ENCODE measurements around the gene MED8. TPM values are rescaled to one million over a fixed set of nuclear protein-coding genes. Genes with fewer than 3 reads are reported as not detected.

Gene MED8
- total and polyA plus RNA-seq, 7 experiments from 2014 or later: 14.5 to 53.8 (median 30.1) TPM

DNA sequence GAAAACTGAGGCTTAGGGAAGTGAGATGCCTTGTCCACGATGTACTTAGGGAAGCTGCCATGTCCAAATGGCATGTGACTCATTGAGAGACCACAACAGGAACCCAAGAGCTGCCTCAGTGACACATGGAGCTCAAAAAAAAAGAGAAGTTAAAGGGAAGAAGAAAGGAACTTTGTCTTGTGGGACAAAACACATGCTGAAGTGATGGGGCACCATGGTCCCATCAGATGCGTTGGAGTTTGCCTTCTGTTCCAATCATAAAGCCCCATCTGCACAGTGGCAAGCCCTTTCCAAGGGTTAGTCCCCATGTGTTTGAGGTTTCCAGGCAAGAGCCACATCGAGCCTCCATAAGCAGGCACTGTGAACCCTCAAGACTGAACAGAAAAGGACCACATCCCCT is 8.0 kb downstream of the MED8 start:
- Mint-ChIP-seq H3K4me1 (peaks cover 8 to 35% (median 16%) of the 10 kb centered on the region in 7 donors), H3K36me3 (peaks cover 11 to 39% (median 21%) of the 10 kb centered on the region in 5 donors), H3K27me3 (no peaks in the 10 kb centered on the region), H3K4me3 (no peak overlapping the region), H3K27ac (peak overlapping the region in 5 of 9 donors; percentile 4 to 77 (median 25)), H3K9me3 (no peaks in the 10 kb centered on the region)
- intact Hi-C loops (cut with micrococcal nuclease): loop anchor here in 1 of 2 donors (10.0 kb wide), 1 partner anchor 273 kb away; the partner anchor contains the start of gene KDM4A
- CTCF ChIA-PET: no interaction called here
- H3K9me3 ChIP-seq (ENCODE audit: control insufficient read depth in 2 of 3, low read length in 3 of 3): no peaks in the 10 kb centered on the region
- DNase-seq (no peak), ATAC-seq (peak; percentile 72)
- H3K4me1 ChIP-seq (ENCODE audit: control insufficient read depth in 2 of 2, insufficient read depth in 2 of 2, low read length in 2 of 2): no peaks in the 10 kb centered on the region
- H3K27ac ChIP-seq (ENCODE audit: low read depth, low read length): peak overlapping the region; percentile 38
- H3K36me3 ChIP-seq (ENCODE audit: control insufficient read depth in 2 of 3, insufficient read depth in 3 of 3, low read length in 3 of 3): peaks cover 20 to 56% (median 27%) of the 10 kb centered on the region in 3 experiments
- no peak overlapping the region for H3K4me3 ChIP-seq (ENCODE audit: low read length)
- POLR2A ChIA-PET: interaction anchor here (1.5 kb wide), 1 partner anchor 8 kb away, joined by 4 read pairs; no protein-coding TSS in a partner anchor
- H3K27me3 ChIP-seq (ENCODE audit: control insufficient read depth in 2 of 2, insufficient read depth in 2 of 2, low read length in 2 of 2): no peaks in the 10 kb centered on the region

DNA sequence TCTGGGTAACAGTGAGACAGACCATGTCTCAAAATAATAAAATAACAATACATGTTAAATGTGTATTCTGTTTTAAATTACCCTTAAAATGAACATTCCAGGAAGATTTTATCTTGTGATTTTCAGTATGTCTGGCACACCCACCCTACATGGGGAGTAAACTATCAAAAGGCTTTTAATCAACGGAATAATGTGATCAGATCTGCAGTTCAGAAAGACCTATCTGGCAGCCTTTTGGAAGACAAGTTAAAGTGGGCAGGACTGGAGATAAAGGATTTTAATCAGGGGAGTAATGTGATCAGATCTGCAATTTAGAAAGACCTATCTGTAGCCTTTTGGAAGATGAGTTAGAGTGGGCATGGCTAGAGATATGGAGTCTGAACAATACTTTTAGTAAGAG is 10.1 kb downstream of the MED8 start:
- H3K4me3 Mint-ChIP-seq: no peak overlapping the region
- POLR2A ChIA-PET: interaction anchor here (4.4 kb wide), 1 partner anchor 10 kb away, joined by 23 read pairs; the partner anchor contains the start of genes MED8 and SZT2
- no peak overlapping the region for H3K27ac Mint-ChIP-seq
- H3K27me3 ChIP-seq (ENCODE audit: control insufficient read depth in 2 of 2, insufficient read depth in 2 of 2, low read length in 2 of 2): no peaks in the 10 kb centered on the region
- H3K27me3 Mint-ChIP-seq: no peaks in the 10 kb centered on the region
- H3K9me3 Mint-ChIP-seq: no peaks in the 10 kb centered on the region
- peaks cover 7 to 25% (median 16%) of the 10 kb centered on the region in 5 donors for H3K36me3 Mint-ChIP-seq
- intact Hi-C loops (cut with micrococcal nuclease): no loop called here
- ATAC-seq (no peak), DNase-seq (no peak)
- H3K4me3 ChIP-seq (ENCODE audit: low read length): no peak overlapping the region
- H3K4me1 ChIP-seq (ENCODE audit: control insufficient read depth in 2 of 2, insufficient read depth in 2 of 2, low read length in 2 of 2): no peaks in the 10 kb centered on the region
- CTCF ChIA-PET: no interaction called here
- H3K9me3 ChIP-seq (ENCODE audit: control insufficient read depth in 2 of 3, low read length in 3 of 3): no peaks in the 10 kb centered on the region
- peaks cover 8 to 32% (median 16%) of the 10 kb centered on the region in 7 donors for H3K4me1 Mint-ChIP-seq
- H3K27ac ChIP-seq (ENCODE audit: low read depth, low read length): no peak overlapping the region
- peaks cover 8 to 34% (median 9%) of the 10 kb centered on the region in 3 experiments for H3K36me3 ChIP-seq (ENCODE audit: control insufficient read depth in 2 of 3, insufficient read depth in 3 of 3, low read length in 3 of 3)

DNA sequence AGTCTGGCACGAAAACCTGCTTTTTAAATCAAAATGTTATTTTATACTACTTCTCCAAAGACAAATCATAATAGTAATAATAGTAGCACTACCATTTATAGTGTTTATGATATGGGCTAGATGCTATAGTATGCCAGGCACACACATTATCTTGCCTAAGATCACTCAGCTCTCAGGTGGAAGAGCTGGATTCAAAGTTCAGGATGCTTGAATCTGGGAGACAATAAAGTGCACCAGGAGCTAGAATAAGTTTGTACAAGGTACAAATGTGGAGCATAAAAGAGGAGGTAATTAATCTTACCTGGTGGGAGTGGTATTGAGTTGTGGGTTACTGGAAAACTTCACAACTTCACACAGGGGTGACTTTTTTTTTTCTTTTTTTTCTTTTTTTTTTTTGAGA is 11.8 kb downstream of the MED8 start:
- H3K9me3 ChIP-seq (ENCODE audit: control insufficient read depth in 2 of 3, low read length in 3 of 3): no peaks in the 10 kb centered on the region
- H3K27ac ChIP-seq (ENCODE audit: low read depth, low read length): no peak overlapping the region
- H3K36me3 ChIP-seq (ENCODE audit: control insufficient read depth in 2 of 3, insufficient read depth in 3 of 3, low read length in 3 of 3): peaks cover 0 to 19% (median 0%) of the 10 kb centered on the region in 3 experiments
- ATAC-seq (no peak), DNase-seq (no peak)
- CTCF ChIA-PET: no interaction called here
- no peaks in the 10 kb centered on the region for H3K27me3 ChIP-seq (ENCODE audit: control insufficient read depth in 2 of 2, insufficient read depth in 2 of 2, low read length in 2 of 2)
- POLR2A ChIA-PET: interaction anchor here (1.8 to 4.4 kb wide), 2 partner anchors 10 to 11 kb away, joined by 6 to 23 read pairs; partner anchors contain the start of genes ELOVL1, MED8 and SZT2
- no peak overlapping the region for H3K4me3 Mint-ChIP-seq
- H3K4me3 ChIP-seq (ENCODE audit: low read length): no peak overlapping the region
- intact Hi-C loops (cut with micrococcal nuclease): no loop called here
- H3K36me3 Mint-ChIP-seq: peaks cover 7 to 15% (median 11%) of the 10 kb centered on the region in 5 donors
- H3K27me3 Mint-ChIP-seq: no peaks in the 10 kb centered on the region
- H3K4me1 ChIP-seq (ENCODE audit: control insufficient read depth in 2 of 2, insufficient read depth in 2 of 2, low read length in 2 of 2): no peaks in the 10 kb centered on the region
- H3K4me1 Mint-ChIP-seq: peaks cover 8 to 32% (median 16%) of the 10 kb centered on the region in 7 donors
- H3K27ac Mint-ChIP-seq: peak overlapping the region in 1 of 9 donors; percentile 38
- no peaks in the 10 kb centered on the region for H3K9me3 Mint-ChIP-seq

DNA sequence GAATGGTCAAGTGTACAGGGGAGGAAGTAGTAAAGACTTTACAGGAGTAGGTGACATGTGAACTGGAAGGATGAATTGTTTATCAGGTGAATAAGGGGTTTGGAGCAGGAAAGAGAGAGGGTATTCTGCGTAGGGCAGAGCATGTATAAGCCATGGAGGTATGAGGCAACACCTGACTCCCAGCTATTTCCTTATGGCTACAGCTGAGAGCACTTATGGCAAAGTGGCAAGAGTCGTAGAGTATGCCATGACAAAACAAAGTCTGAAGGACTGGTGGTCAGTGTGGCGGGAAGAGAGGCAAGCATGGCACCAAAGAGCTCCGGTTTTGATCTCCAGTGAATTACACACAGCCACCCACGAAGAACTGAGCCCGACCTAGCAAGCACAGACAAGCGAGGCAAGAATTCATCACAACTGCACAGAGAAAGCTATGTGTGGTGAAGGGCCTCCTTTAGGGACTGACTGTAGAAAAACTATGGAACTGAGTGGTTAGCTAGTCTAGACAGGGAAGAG is 12.8 kb downstream of the MED8 start:
- H3K36me3 Mint-ChIP-seq: peaks cover 6 to 12% (median 11%) of the 10 kb centered on the region in 5 donors
- no peaks in the 10 kb centered on the region for H3K9me3 Mint-ChIP-seq
- no peaks in the 10 kb centered on the region for H3K27me3 Mint-ChIP-seq
- Histone ChIP-seq H3K9me3 (ENCODE audit: control insufficient read depth in 2 of 3, low read length in 3 of 3) (no peaks in the 10 kb centered on the region), H3K4me1 (ENCODE audit: control insufficient read depth in 2 of 2, insufficient read depth in 2 of 2, low read length in 2 of 2) (no peaks in the 10 kb centered on the region), H3K4me3 (ENCODE audit: low read length) (no peak overlapping the region), H3K36me3 (ENCODE audit: control insufficient read depth in 2 of 3, insufficient read depth in 3 of 3, low read length in 3 of 3) (peaks cover 0 to 8% (median 0%) of the 10 kb centered on the region in 3 experiments), H3K27me3 (ENCODE audit: control insufficient read depth in 2 of 2, insufficient read depth in 2 of 2, low read length in 2 of 2) (no peaks in the 10 kb centered on the region), H3K27ac (ENCODE audit: low read depth, low read length) (no peak overlapping the region)
- CTCF ChIA-PET: no interaction called here
- H3K27ac Mint-ChIP-seq: peak overlapping the region in 1 of 9 donors; percentile 51
- peaks cover 7 to 31% (median 14%) of the 10 kb centered on the region in 7 donors for H3K4me1 Mint-ChIP-seq
- POLR2A ChIA-PET: interaction anchor here (1.8 to 4.4 kb wide), 2 partner anchors 8 to 13 kb away, joined by 6 to 23 read pairs; partner anchors contain the start of genes ELOVL1, MED8 and SZT2
- intact Hi-C loops (cut with micrococcal nuclease): no loop called here
- H3K4me3 Mint-ChIP-seq: no peak overlapping the region
- DNase-seq (no peak), ATAC-seq (no peak)

DNA sequence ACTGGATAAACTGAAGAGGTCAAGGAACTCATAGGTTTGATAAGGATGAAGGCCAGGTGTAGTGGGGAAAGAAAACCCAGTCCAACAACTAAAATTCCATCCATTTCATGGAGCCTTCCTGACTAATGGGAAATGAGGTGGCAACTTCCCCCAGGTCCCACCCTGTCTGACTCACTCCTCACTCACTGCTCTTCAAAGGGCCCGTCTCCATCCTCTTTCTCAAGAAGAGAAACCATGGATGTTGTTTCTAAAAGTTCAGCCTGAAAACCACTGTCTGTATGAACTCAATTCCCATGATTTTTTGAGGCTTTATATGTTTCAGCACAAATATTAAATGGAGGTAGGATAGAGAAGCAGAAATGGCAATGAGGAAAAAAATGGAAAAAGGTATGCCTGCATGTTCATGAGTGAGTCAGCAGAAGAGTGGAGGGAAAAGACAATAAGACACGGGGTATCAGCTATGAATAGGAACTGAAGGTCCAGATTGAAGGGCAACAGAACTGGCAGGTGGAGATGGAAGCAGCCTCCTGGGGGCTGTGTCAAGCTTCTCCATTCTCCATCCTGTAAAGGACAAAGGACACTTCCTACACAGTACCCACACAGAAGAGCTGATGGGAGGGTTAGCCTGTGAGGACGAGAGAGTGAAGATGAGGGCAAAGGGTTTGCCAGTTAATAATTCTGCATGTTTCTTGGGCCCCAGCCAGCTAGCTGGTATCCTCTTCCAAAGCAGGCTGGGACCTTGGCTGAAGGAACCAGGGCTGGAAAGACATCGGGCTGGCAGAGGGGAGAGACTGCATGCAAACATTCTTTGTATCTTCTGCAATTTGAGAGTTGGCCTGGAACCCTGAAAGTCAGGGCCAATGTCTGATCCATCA is 16.3 kb downstream of the MED8 start:
- no peak overlapping the region for H3K27ac ChIP-seq (ENCODE audit: low read depth, low read length)
- CTCF ChIA-PET: no interaction called here

DNA sequence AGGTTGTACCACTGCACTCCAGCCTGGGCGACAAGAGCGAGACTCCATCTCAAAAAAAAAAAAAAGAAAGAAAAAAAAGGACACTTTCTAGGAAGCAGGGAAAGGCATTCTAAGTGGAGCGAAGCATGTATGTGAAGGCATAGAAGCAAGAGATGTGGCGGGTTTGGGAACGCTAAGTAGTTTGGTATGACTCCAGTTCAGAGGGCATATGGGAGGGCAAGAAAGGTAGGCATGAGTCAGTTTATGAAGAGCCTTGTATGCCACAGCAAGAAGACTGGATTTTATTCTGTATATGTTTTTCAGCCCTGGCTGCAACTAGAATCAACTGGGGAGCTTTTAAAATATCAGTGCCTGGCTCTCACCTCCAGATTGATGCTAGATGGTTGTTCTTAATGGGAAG is 17.4 kb downstream of the MED8 start:
- DNase-seq (no peak), ATAC-seq (no peak)
- no peak overlapping the region for H3K4me3 ChIP-seq (ENCODE audit: low read length)
- H3K27me3 ChIP-seq (ENCODE audit: control insufficient read depth in 2 of 2, insufficient read depth in 2 of 2, low read length in 2 of 2): no peaks in the 10 kb centered on the region
- ChIA-PET CTCF (no interaction called here), POLR2A (no interaction called here)
- H3K36me3 ChIP-seq (ENCODE audit: control insufficient read depth in 2 of 3, insufficient read depth in 3 of 3, low read length in 3 of 3): no peaks in the 10 kb centered on the region
- no peak overlapping the region for H3K27ac ChIP-seq (ENCODE audit: low read depth, low read length)
- H3K4me1 Mint-ChIP-seq: peaks cover 15 to 33% (median 22%) of the 10 kb centered on the region in 7 donors
- H3K36me3 Mint-ChIP-seq: peaks cover 0 to 16% (median 0%) of the 10 kb centered on the region in 5 donors
- intact Hi-C loops (cut with micrococcal nuclease): no loop called here
- no peaks in the 10 kb centered on the region for H3K9me3 ChIP-seq (ENCODE audit: control insufficient read depth in 2 of 3, low read length in 3 of 3)
- H3K9me3 Mint-ChIP-seq: no peaks in the 10 kb centered on the region
- H3K4me3 Mint-ChIP-seq: no peak overlapping the region
- peaks cover 6 to 8% of the 10 kb centered on the region in 2 donors for H3K4me1 ChIP-seq (ENCODE audit: control insufficient read depth in 2 of 2, insufficient read depth in 2 of 2, low read length in 2 of 2)
- H3K27ac Mint-ChIP-seq: no peak overlapping the region
- no peaks in the 10 kb centered on the region for H3K27me3 Mint-ChIP-seq

More for the DNA sequence above, 16.3 kb downstream of the MED8 start:
- no peak for DNase-seq
- POLR2A ChIA-PET: interaction anchor here (1.1 kb wide), 1 partner anchor 9 kb away, joined by 4 read pairs; no protein-coding TSS in a partner anchor
- intact Hi-C loops (cut with micrococcal nuclease): no loop called here
- Histone ChIP-seq H3K36me3 (ENCODE audit: control insufficient read depth in 2 of 3, insufficient read depth in 3 of 3, low read length in 3 of 3) (no peaks in the 10 kb centered on the region), H3K4me3 (ENCODE audit: low read length) (no peak overlapping the region), H3K4me1 (ENCODE audit: control insufficient read depth in 2 of 2, insufficient read depth in 2 of 2, low read length in 2 of 2) (peaks cover 6 to 8% of the 10 kb centered on the region in 2 donors), H3K27me3 (ENCODE audit: control insufficient read depth in 2 of 2, insufficient read depth in 2 of 2, low read length in 2 of 2) (no peaks in the 10 kb centered on the region), H3K9me3 (ENCODE audit: control insufficient read depth in 2 of 3, low read length in 3 of 3) (no peaks in the 10 kb centered on the region)
- Mint-ChIP-seq H3K4me1 (peaks cover 12 to 32% (median 19%) of the 10 kb centered on the region in 7 donors), H3K4me3 (no peak overlapping the region), H3K9me3 (no peaks in the 10 kb centered on the region), H3K27me3 (no peaks in the 10 kb centered on the region), H3K27ac (no peak overlapping the region), H3K36me3 (peaks cover 0 to 14% (median 0%) of the 10 kb centered on the region in 5 donors)
- ATAC-seq: no peak

Measured in naive thymus-derived CD4-positive, alpha-beta T cell (primary cell).